Measurements from ENCODE around the gene FNDC4.

DNA sequence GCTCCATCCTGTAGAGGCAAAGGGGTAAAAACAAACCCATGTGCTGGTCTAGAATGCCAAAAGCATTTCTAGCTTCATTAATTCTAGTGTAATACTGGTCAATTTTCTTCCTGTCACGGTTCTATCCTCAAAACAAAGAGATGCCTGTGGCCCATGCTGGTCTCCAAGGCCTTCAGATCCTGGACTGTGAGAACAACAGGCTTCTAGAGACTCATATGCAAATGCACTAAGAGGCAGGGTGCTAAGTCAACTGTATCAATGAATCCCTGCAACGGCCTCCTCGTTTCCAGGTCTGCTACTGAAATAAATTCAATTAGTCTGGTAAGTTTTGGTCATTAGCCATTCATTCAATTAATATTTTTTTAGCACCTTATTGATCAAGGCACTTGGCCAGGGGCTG, 9.5 kb downstream of the FNDC4 start:
- TF ChIP-seq, protein P1, sequence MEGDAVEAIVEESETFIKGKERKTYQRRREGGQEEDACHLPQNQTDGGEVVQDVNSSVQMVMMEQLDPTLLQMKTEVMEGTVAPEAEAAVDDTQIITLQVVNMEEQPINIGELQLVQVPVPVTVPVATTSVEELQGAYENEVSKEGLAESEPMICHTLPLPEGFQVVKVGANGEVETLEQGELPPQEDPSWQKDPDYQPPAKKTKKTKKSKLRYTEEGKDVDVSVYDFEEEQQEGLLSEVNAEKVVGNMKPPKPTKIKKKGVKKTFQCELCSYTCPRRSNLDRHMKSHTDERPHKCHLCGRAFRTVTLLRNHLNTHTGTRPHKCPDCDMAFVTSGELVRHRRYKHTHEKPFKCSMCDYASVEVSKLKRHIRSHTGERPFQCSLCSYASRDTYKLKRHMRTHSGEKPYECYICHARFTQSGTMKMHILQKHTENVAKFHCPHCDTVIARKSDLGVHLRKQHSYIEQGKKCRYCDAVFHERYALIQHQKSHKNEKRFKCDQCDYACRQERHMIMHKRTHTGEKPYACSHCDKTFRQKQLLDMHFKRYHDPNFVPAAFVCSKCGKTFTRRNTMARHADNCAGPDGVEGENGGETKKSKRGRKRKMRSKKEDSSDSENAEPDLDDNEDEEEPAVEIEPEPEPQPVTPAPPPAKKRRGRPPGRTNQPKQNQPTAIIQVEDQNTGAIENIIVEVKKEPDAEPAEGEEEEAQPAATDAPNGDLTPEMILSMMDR (IDR thresholded peaks at IDR 0.05; ENCODE audit: insufficient read depth, low read depth, low read length): no peak
- no peak for TF ChIP-seq EZH2 (IDR thresholded peaks at IDR 0.05; ENCODE audit: insufficient read depth, low read length)

All from astrocyte (in vitro differentiated cells and primary cell).